ENCODE data around the gene HYLS1.

- TF ChIP-seq ZNF274 (IDR thresholded peaks at IDR 0.05; ENCODE audit: low read depth, low read length) (no peak), YY1 (IDR thresholded peaks at IDR 0.05; ENCODE audit: insufficient read depth, insufficient read length) (no peak)
Observed at GRCh38 chr11:125940145-125940544, 52.7 kb downstream of the HYLS1 start.

Measured in NT2/D1 (cell line).